IPS DF 6.9 (cell line): ENCODE measurements around the gene NRG3.

ENCODE experiments used
- DNase-seq: peaks from one replicate; pipeline ENCODE4 v3.0.0-alpha.2; 2013; ENCODE audit warnings: low read depth, low spot score
- H3K27ac ChIP-seq: one replicate; pipeline ENCODE4 v1.5.1; 2013; ENCODE audit warnings: low read length, control low read depth
- H3K27me3 ChIP-seq: 2 replicates; pipeline ENCODE4 v1.6.1; 2013; ENCODE audit warnings: mild to moderate bottlenecking, low read length; ENCODE audit not compliant: control insufficient read depth, insufficient read depth
- H3K36me3 ChIP-seq: 2 replicates; pipeline ENCODE4 v1.6.1; 2013; ENCODE audit warnings: low read length; ENCODE audit not compliant: control insufficient read depth, insufficient read depth
- H3K4me1 ChIP-seq: 2 replicates; pipeline ENCODE4 v1.6.1; 2013; ENCODE audit warnings: low read length; ENCODE audit not compliant: control insufficient read depth, insufficient read depth
- H3K4me3 ChIP-seq: 2 replicates; pipeline ENCODE4 v1.5.1; 2013; ENCODE audit warnings: mild to moderate bottlenecking, low read length
- H3K9me3 ChIP-seq: 2 replicates; pipeline ENCODE4 v1.6.1; 2013; ENCODE audit warnings: low read length, inconsistent platforms; ENCODE audit not compliant: control insufficient read depth, insufficient read depth
- WGBS: extraction: QIAGEN DNeasy Blood & Tissue Kit; methylation state at CpG from one replicate; pipeline ENCODE4 v1.1.7; 2013; ENCODE audit warnings: mixed read lengths, missing lambda C conversion rate; ENCODE audit not compliant: insufficient read length, insufficient coverage; 5-methylcytosine and 5-hydroxymethylcytosine counted together

Gene NRG3

GRCh38 chr10:82429302-82429701, 554.3 kb downstream of the NRG3 start:
- Histone ChIP-seq H3K27ac (no peak overlapping the region), H3K4me1 (no peaks in the 10 kb centered on the region), H3K4me3 (no peak overlapping the region), H3K36me3 (no peaks in the 10 kb centered on the region), H3K9me3 (no peaks in the 10 kb centered on the region), H3K27me3 (no peaks in the 10 kb centered on the region)
- no peak for DNase-seq

- WGBS: no CpG with 5 or more reads among the region's 1 CpG
- DNase-seq: no peak
- Histone ChIP-seq H3K9me3 (no peaks in the 10 kb centered on the region), H3K36me3 (no peaks in the 10 kb centered on the region), H3K4me3 (no peak overlapping the region), H3K27me3 (no peaks in the 10 kb centered on the region), H3K4me1 (no peaks in the 10 kb centered on the region), H3K27ac (no peak overlapping the region)
Measured at GRCh38 chr10:82438277-82438676, 563.3 kb downstream of the NRG3 start.

- Histone ChIP-seq H3K4me3 (no peak overlapping the region), H3K4me1 (no peaks in the 10 kb centered on the region), H3K27ac (no peak overlapping the region), H3K27me3 (no peaks in the 10 kb centered on the region), H3K36me3 (no peaks in the 10 kb centered on the region), H3K9me3 (no peaks in the 10 kb centered on the region)
- no peak for DNase-seq
Measured at GRCh38 chr10:82440775-82441174, 565.8 kb downstream of the NRG3 start.

- Histone ChIP-seq H3K27ac (no peak overlapping the region), H3K27me3 (no peaks in the 10 kb centered on the region), H3K36me3 (no peaks in the 10 kb centered on the region), H3K4me1 (no peaks in the 10 kb centered on the region), H3K9me3 (no peaks in the 10 kb centered on the region), H3K4me3 (no peak overlapping the region)
- WGBS: no CpG with 5 or more reads among the region's 3 CpGs
- DNase-seq: no peak
Measured at GRCh38 chr10:82452046-82452445, 577.1 kb downstream of the NRG3 start.

GRCh38 chr10:82452676-82453075, 577.7 kb downstream of the NRG3 start:
- no peak for DNase-seq
- no CpG with 5 or more reads among the region's 1 CpG for WGBS
- H3K27me3 ChIP-seq: no peaks in the 10 kb centered on the region
- no peaks in the 10 kb centered on the region for H3K36me3 ChIP-seq
- H3K4me3 ChIP-seq: no peak overlapping the region
- no peak overlapping the region for H3K27ac ChIP-seq
- H3K4me1 ChIP-seq: no peaks in the 10 kb centered on the region
- H3K9me3 ChIP-seq: no peaks in the 10 kb centered on the region

- DNase-seq: no peak
- WGBS: no CpG with 5 or more reads among the region's 2 CpGs
- Histone ChIP-seq H3K4me1 (no peaks in the 10 kb centered on the region), H3K36me3 (no peaks in the 10 kb centered on the region), H3K27ac (no peak overlapping the region), H3K9me3 (no peaks in the 10 kb centered on the region), H3K27me3 (no peaks in the 10 kb centered on the region), H3K4me3 (no peak overlapping the region)
Measured at GRCh38 chr10:82453678-82454293, 578.8 kb downstream of the NRG3 start.

GRCh38 chr10:82462910-82463551, 588.0 kb downstream of the NRG3 start:
- no peaks in the 10 kb centered on the region for H3K36me3 ChIP-seq
- DNase-seq: no peak

GRCh38 chr10:82463614-82464013, 588.6 kb downstream of the NRG3 start:
- DNase-seq: no peak
- no peaks in the 10 kb centered on the region for H3K4me1 ChIP-seq
- WGBS: no CpG with 5 or more reads among the region's 1 CpG

More at GRCh38 chr10:82462910-82463551, 588.0 kb downstream of the NRG3 start:
- no CpG with 5 or more reads among the region's 4 CpGs for WGBS
- H3K4me1 ChIP-seq: no peaks in the 10 kb centered on the region
- no peaks in the 10 kb centered on the region for H3K27me3 ChIP-seq
- H3K9me3 ChIP-seq: no peaks in the 10 kb centered on the region
- H3K4me3 ChIP-seq: no peak overlapping the region
- no peak overlapping the region for H3K27ac ChIP-seq

GRCh38 chr10:82464191-82464818, 589.3 kb downstream of the NRG3 start:
- DNase-seq: no peak
- no CpG with 5 or more reads among the region's 6 CpGs for WGBS
- Histone ChIP-seq H3K27ac (no peak overlapping the region), H3K4me3 (no peak overlapping the region), H3K36me3 (no peaks in the 10 kb centered on the region), H3K4me1 (no peaks in the 10 kb centered on the region), H3K9me3 (no peaks in the 10 kb centered on the region), H3K27me3 (no peaks in the 10 kb centered on the region)

More at GRCh38 chr10:82463614-82464013, 588.6 kb downstream of the NRG3 start:
- Histone ChIP-seq H3K27me3 (no peaks in the 10 kb centered on the region), H3K4me3 (no peak overlapping the region), H3K27ac (no peak overlapping the region), H3K9me3 (no peaks in the 10 kb centered on the region), H3K36me3 (no peaks in the 10 kb centered on the region)

GRCh38 chr10:82464966-82465365, 590.0 kb downstream of the NRG3 start:
- no CpG with 5 or more reads among the region's 5 CpGs for WGBS
- H3K4me3 ChIP-seq: no peak overlapping the region
- H3K4me1 ChIP-seq: no peaks in the 10 kb centered on the region
- no peak for DNase-seq
- H3K27me3 ChIP-seq: no peaks in the 10 kb centered on the region
- H3K27ac ChIP-seq: no peak overlapping the region
- H3K36me3 ChIP-seq: no peaks in the 10 kb centered on the region
- no peaks in the 10 kb centered on the region for H3K9me3 ChIP-seq

- H3K4me3 ChIP-seq: no peak overlapping the region
- no peaks in the 10 kb centered on the region for H3K4me1 ChIP-seq
- no peaks in the 10 kb centered on the region for H3K36me3 ChIP-seq
- WGBS: no CpG with 5 or more reads among the region's 1 CpG
- no peak overlapping the region for H3K27ac ChIP-seq
- no peaks in the 10 kb centered on the region for H3K27me3 ChIP-seq
- no peak for DNase-seq
- no peaks in the 10 kb centered on the region for H3K9me3 ChIP-seq
Measured at GRCh38 chr10:82468453-82468852, 593.5 kb downstream of the NRG3 start.
